Measurements from ENCODE around the gene ANKLE1.
A peak's percentile ranks its signal among the peaks of the same experiment; 100 is the strongest.

The ANKLE1 gene

GRCh38 chr19:17249887-17250548 is 31.7 kb upstream of the ANKLE1 start:
- Histone ChIP-seq H3K27ac (ENCODE audit: low read depth, low read length) (no peak overlapping the region), H3K27me3 (ENCODE audit: control insufficient read depth in 1 of 2, insufficient read depth in 2 of 2, low read length in 2 of 2) (no peaks in the 10 kb centered on the region), H3K4me1 (ENCODE audit: control insufficient read depth in 1 of 2, insufficient read depth in 2 of 2, low read length in 2 of 2) (peaks cover 23 to 34% of the 10 kb centered on the region in 2 donors), H3K36me3 (ENCODE audit: control insufficient read depth in 1 of 2, insufficient read depth in 2 of 2, low read length in 2 of 2) (no peaks in the 10 kb centered on the region), H3K9ac (ENCODE audit: low read depth in 1 of 2, low read length in 2 of 2) (no peak overlapping the region), H3K4me3 (ENCODE audit: low read depth in 1 of 2, low read length in 2 of 2) (no peak overlapping the region), H3K9me3 (ENCODE audit: control insufficient read depth in 1 of 2, low read length in 2 of 2) (no peaks in the 10 kb centered on the region)

- no peak overlapping the region for H3K4me3 ChIP-seq (ENCODE audit: low read depth in 1 of 2, low read length in 2 of 2)
- no peaks in the 10 kb centered on the region for H3K36me3 ChIP-seq (ENCODE audit: control insufficient read depth in 1 of 2, insufficient read depth in 2 of 2, low read length in 2 of 2)
- H3K9ac ChIP-seq (ENCODE audit: low read depth in 1 of 2, low read length in 2 of 2) = no peak overlapping the region
- no peak overlapping the region for H3K27ac ChIP-seq (ENCODE audit: low read depth, low read length)
- H3K27me3 ChIP-seq (ENCODE audit: control insufficient read depth in 1 of 2, insufficient read depth in 2 of 2, low read length in 2 of 2) = no peaks in the 10 kb centered on the region
- peaks cover 0 to 5% of the 10 kb centered on the region in 2 donors for H3K4me1 ChIP-seq (ENCODE audit: control insufficient read depth in 1 of 2, insufficient read depth in 2 of 2, low read length in 2 of 2)
- no peaks in the 10 kb centered on the region for H3K9me3 ChIP-seq (ENCODE audit: control insufficient read depth in 1 of 2, low read length in 2 of 2)
Measured at GRCh38 chr19:17254636-17255035, 27.1 kb upstream of the ANKLE1 start.

- Histone ChIP-seq H3K9me3 (ENCODE audit: control insufficient read depth in 1 of 2, low read length in 2 of 2) (no peaks in the 10 kb centered on the region), H3K27me3 (ENCODE audit: control insufficient read depth in 1 of 2, insufficient read depth in 2 of 2, low read length in 2 of 2) (no peaks in the 10 kb centered on the region), H3K36me3 (ENCODE audit: control insufficient read depth in 1 of 2, insufficient read depth in 2 of 2, low read length in 2 of 2) (no peaks in the 10 kb centered on the region), H3K9ac (ENCODE audit: low read depth in 1 of 2, low read length in 2 of 2) (no peak overlapping the region), H3K4me1 (ENCODE audit: control insufficient read depth in 1 of 2, insufficient read depth in 2 of 2, low read length in 2 of 2) (no peaks in the 10 kb centered on the region), H3K27ac (ENCODE audit: low read depth, low read length) (no peak overlapping the region), H3K4me3 (ENCODE audit: low read depth in 1 of 2, low read length in 2 of 2) (no peak overlapping the region)
Measured at GRCh38 chr19:17255150-17255621, 26.5 kb upstream of the ANKLE1 start.

GRCh38 chr19:17256130-17256529 is 25.6 kb upstream of the ANKLE1 start:
- Histone ChIP-seq H3K27me3 (ENCODE audit: control insufficient read depth in 1 of 2, insufficient read depth in 2 of 2, low read length in 2 of 2) (no peaks in the 10 kb centered on the region), H3K9me3 (ENCODE audit: control insufficient read depth in 1 of 2, low read length in 2 of 2) (no peaks in the 10 kb centered on the region)

GRCh38 chr19:17259118-17259780 is 22.5 kb upstream of the ANKLE1 start:
- Histone ChIP-seq H3K4me1 (ENCODE audit: control insufficient read depth in 1 of 2, insufficient read depth in 2 of 2, low read length in 2 of 2) (peaks cover 0 to 3% of the 10 kb centered on the region in 2 donors), H3K4me3 (ENCODE audit: low read depth in 1 of 2, low read length in 2 of 2) (no peak overlapping the region), H3K36me3 (ENCODE audit: control insufficient read depth in 1 of 2, insufficient read depth in 2 of 2, low read length in 2 of 2) (no peaks in the 10 kb centered on the region), H3K27me3 (ENCODE audit: control insufficient read depth in 1 of 2, insufficient read depth in 2 of 2, low read length in 2 of 2) (no peaks in the 10 kb centered on the region), H3K9ac (ENCODE audit: low read depth in 1 of 2, low read length in 2 of 2) (no peak overlapping the region), H3K27ac (ENCODE audit: low read depth, low read length) (no peak overlapping the region), H3K9me3 (ENCODE audit: control insufficient read depth in 1 of 2, low read length in 2 of 2) (no peaks in the 10 kb centered on the region)

More at GRCh38 chr19:17256130-17256529, 25.6 kb upstream of the ANKLE1 start:
- Histone ChIP-seq H3K27ac (ENCODE audit: low read depth, low read length) (no peak overlapping the region), H3K9ac (ENCODE audit: low read depth in 1 of 2, low read length in 2 of 2) (no peak overlapping the region), H3K4me3 (ENCODE audit: low read depth in 1 of 2, low read length in 2 of 2) (no peak overlapping the region), H3K36me3 (ENCODE audit: control insufficient read depth in 1 of 2, insufficient read depth in 2 of 2, low read length in 2 of 2) (no peaks in the 10 kb centered on the region), H3K4me1 (ENCODE audit: control insufficient read depth in 1 of 2, insufficient read depth in 2 of 2, low read length in 2 of 2) (peaks cover 0 to 3% of the 10 kb centered on the region in 2 donors)

GRCh38 chr19:17259934-17260333 is 21.8 kb upstream of the ANKLE1 start:
- no peaks in the 10 kb centered on the region for H3K36me3 ChIP-seq (ENCODE audit: control insufficient read depth in 1 of 2, insufficient read depth in 2 of 2, low read length in 2 of 2)
- H3K9me3 ChIP-seq (ENCODE audit: control insufficient read depth in 1 of 2, low read length in 2 of 2) = no peaks in the 10 kb centered on the region
- H3K27me3 ChIP-seq (ENCODE audit: control insufficient read depth in 1 of 2, insufficient read depth in 2 of 2, low read length in 2 of 2) = no peaks in the 10 kb centered on the region
- peaks cover 0 to 3% of the 10 kb centered on the region in 2 donors for H3K4me1 ChIP-seq (ENCODE audit: control insufficient read depth in 1 of 2, insufficient read depth in 2 of 2, low read length in 2 of 2)
- H3K27ac ChIP-seq (ENCODE audit: low read depth, low read length) = no peak overlapping the region
- H3K9ac ChIP-seq (ENCODE audit: low read depth in 1 of 2, low read length in 2 of 2) = no peak overlapping the region
- no peak overlapping the region for H3K4me3 ChIP-seq (ENCODE audit: low read depth in 1 of 2, low read length in 2 of 2)

- Histone ChIP-seq H3K36me3 (ENCODE audit: control insufficient read depth in 1 of 2, insufficient read depth in 2 of 2, low read length in 2 of 2) (no peaks in the 10 kb centered on the region), H3K4me1 (ENCODE audit: control insufficient read depth in 1 of 2, insufficient read depth in 2 of 2, low read length in 2 of 2) (peaks cover 0 to 3% of the 10 kb centered on the region in 2 donors), H3K27ac (ENCODE audit: low read depth, low read length) (no peak overlapping the region), H3K4me3 (ENCODE audit: low read depth in 1 of 2, low read length in 2 of 2) (no peak overlapping the region), H3K9me3 (ENCODE audit: control insufficient read depth in 1 of 2, low read length in 2 of 2) (no peaks in the 10 kb centered on the region), H3K9ac (ENCODE audit: low read depth in 1 of 2, low read length in 2 of 2) (no peak overlapping the region), H3K27me3 (ENCODE audit: control insufficient read depth in 1 of 2, insufficient read depth in 2 of 2, low read length in 2 of 2) (no peaks in the 10 kb centered on the region)
Measured at GRCh38 chr19:17260842-17261325, 20.8 kb upstream of the ANKLE1 start.

- H3K36me3 ChIP-seq (ENCODE audit: control insufficient read depth in 1 of 2, insufficient read depth in 2 of 2, low read length in 2 of 2) = no peaks in the 10 kb centered on the region
- no peak overlapping the region for H3K27ac ChIP-seq (ENCODE audit: low read depth, low read length)
- H3K9me3 ChIP-seq (ENCODE audit: control insufficient read depth in 1 of 2, low read length in 2 of 2) = no peaks in the 10 kb centered on the region
- H3K4me1 ChIP-seq (ENCODE audit: control insufficient read depth in 1 of 2, insufficient read depth in 2 of 2, low read length in 2 of 2) = peaks cover 0 to 3% of the 10 kb centered on the region in 2 donors
- H3K27me3 ChIP-seq (ENCODE audit: control insufficient read depth in 1 of 2, insufficient read depth in 2 of 2, low read length in 2 of 2) = no peaks in the 10 kb centered on the region
- no peak overlapping the region for H3K4me3 ChIP-seq (ENCODE audit: low read depth in 1 of 2, low read length in 2 of 2)
- H3K9ac ChIP-seq (ENCODE audit: low read depth in 1 of 2, low read length in 2 of 2) = no peak overlapping the region
Measured at GRCh38 chr19:17262557-17262956, 19.1 kb upstream of the ANKLE1 start.

- Histone ChIP-seq H3K27ac (ENCODE audit: low read depth, low read length) (no peak overlapping the region), H3K36me3 (ENCODE audit: control insufficient read depth in 1 of 2, insufficient read depth in 2 of 2, low read length in 2 of 2) (peaks cover 0 to 1% of the 10 kb centered on the region in 2 donors), H3K27me3 (ENCODE audit: control insufficient read depth in 1 of 2, insufficient read depth in 2 of 2, low read length in 2 of 2) (no peaks in the 10 kb centered on the region), H3K9ac (ENCODE audit: low read depth in 1 of 2, low read length in 2 of 2) (no peak overlapping the region), H3K4me3 (ENCODE audit: low read depth in 1 of 2, low read length in 2 of 2) (peak overlapping the region in 1 of 2 donors; percentile 45), H3K9me3 (ENCODE audit: control insufficient read depth in 1 of 2, low read length in 2 of 2) (no peaks in the 10 kb centered on the region), H3K4me1 (ENCODE audit: control insufficient read depth in 1 of 2, insufficient read depth in 2 of 2, low read length in 2 of 2) (peaks cover 6 to 12% of the 10 kb centered on the region in 2 donors)
Measured at GRCh38 chr19:17263712-17264640, 17.7 kb upstream of the ANKLE1 start.

Measured in duodenal mucosa (tissue), 2 donors.